Measurements from ENCODE around the gene CCDC73. TPM values are rescaled to one million over a fixed set of nuclear protein-coding genes. Genes with fewer than 3 reads are reported as not detected.

CCDC73 gene
- total RNA-seq, 2 donors from 2014 or later = not detected

DNA sequence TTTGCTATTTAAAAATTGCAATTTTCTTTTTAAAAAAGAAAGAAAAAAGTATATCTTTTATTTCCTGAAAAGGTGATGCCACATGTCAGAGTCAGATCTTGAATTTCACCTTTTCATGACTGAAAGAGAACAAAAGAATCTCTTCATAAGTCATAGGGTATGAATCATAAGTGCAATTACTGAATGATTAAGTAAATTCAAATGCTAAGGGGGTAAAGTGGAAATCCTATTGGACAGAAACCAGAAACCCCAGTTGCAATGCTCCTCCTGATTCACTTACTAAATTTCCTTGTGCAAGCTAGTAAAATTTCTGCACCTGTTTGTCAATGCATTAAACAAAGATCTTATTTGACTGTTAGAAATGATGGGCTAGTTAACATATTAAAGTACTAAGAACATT, 27.1 kb upstream of the CCDC73 start:
- no peak for DNase-seq
- Histone ChIP-seq H3K9ac (ENCODE audit: low read depth in 2 of 2, low read length in 2 of 2) (no peak overlapping the region), H3K9me3 (no peaks in the 10 kb centered on the region), H3K4me3 (no peak overlapping the region), H3K27me3 (no peaks in the 10 kb centered on the region), H3K4me1 (no peaks in the 10 kb centered on the region), H3K36me3 (no peaks in the 10 kb centered on the region), H3K27ac (no peak overlapping the region)
- intact Hi-C loops (cut with DNase I) = no loop called here
- TF ChIP-seq, protein P1, sequence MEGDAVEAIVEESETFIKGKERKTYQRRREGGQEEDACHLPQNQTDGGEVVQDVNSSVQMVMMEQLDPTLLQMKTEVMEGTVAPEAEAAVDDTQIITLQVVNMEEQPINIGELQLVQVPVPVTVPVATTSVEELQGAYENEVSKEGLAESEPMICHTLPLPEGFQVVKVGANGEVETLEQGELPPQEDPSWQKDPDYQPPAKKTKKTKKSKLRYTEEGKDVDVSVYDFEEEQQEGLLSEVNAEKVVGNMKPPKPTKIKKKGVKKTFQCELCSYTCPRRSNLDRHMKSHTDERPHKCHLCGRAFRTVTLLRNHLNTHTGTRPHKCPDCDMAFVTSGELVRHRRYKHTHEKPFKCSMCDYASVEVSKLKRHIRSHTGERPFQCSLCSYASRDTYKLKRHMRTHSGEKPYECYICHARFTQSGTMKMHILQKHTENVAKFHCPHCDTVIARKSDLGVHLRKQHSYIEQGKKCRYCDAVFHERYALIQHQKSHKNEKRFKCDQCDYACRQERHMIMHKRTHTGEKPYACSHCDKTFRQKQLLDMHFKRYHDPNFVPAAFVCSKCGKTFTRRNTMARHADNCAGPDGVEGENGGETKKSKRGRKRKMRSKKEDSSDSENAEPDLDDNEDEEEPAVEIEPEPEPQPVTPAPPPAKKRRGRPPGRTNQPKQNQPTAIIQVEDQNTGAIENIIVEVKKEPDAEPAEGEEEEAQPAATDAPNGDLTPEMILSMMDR (IDR thresholded peaks at IDR 0.05) = no peak

DNA sequence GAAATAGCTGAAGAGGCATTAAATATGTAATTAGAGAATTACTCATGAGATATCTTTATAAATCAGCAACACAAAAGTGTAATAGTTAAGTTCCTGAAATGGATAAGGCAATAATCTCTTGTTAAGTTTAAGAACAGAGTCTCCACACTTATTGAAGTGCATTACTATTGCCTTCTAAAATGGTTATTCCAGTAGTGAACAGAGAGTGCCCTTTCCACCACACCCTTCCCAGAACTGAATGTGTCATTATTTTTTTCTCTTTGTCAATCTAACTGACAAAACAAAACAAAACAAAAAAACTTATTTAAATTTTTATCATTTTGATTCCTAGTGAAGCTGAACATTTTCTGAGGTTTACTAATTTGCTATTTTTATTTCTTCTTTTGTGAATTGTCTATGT, 26.0 kb upstream of the CCDC73 start:
- no peaks in the 10 kb centered on the region for H3K9me3 ChIP-seq
- H3K9ac ChIP-seq (ENCODE audit: low read depth in 2 of 2, low read length in 2 of 2) = no peak overlapping the region
- no peak overlapping the region for H3K4me3 ChIP-seq
- intact Hi-C loops (cut with DNase I) = no loop called here
- no peak for DNase-seq
- no peaks in the 10 kb centered on the region for H3K27me3 ChIP-seq
- TF ChIP-seq, protein P1 (IDR thresholded peaks at IDR 0.05) = no peak
- H3K4me1 ChIP-seq = no peaks in the 10 kb centered on the region
- no peak overlapping the region for H3K27ac ChIP-seq
- no peaks in the 10 kb centered on the region for H3K36me3 ChIP-seq

DNA sequence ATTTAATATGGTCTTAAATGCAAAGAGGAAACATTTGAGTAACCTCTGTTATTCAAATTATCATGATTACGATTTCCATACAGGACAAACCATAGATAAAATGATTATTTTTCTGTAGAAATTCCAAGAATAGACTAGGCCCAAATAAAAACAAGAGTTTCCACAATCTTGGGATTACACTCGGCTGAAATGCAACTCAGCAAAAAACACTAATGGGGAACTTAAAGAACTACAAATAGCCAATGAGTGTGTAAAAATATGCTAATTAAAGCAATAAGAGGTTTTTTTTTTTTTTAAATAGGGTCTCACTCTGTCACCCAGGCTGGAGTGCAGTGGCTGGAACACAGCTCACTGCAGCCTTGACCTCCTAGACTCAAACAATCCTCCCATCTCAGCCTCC, 24.7 kb upstream of the CCDC73 start:
- no peak overlapping the region for H3K27ac ChIP-seq

DNA sequence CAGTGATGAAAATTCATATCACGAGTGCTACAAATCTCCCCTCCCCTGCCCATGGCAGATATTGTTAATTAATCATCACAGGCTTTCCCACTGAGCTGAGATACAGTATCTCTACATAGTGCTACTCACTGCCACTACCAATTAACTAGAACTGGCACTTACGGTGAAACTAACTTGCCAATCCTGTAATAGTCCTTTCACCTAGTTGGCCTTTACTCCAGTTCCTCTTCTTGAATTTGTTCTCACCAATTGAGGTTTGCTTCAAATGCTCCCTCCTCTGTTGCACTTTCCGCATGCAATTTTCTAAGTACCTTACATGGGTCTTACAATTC, 23.4 kb upstream of the CCDC73 start:
- no peak overlapping the region for H3K9ac ChIP-seq (ENCODE audit: low read depth in 2 of 2, low read length in 2 of 2)

More for the DNA sequence above, 24.7 kb upstream of the CCDC73 start:
- DNase-seq = no peak
- Histone ChIP-seq H3K4me1 (no peaks in the 10 kb centered on the region), H3K27me3 (no peaks in the 10 kb centered on the region), H3K9ac (ENCODE audit: low read depth in 2 of 2, low read length in 2 of 2) (no peak overlapping the region), H3K36me3 (no peaks in the 10 kb centered on the region), H3K9me3 (no peaks in the 10 kb centered on the region), H3K4me3 (no peak overlapping the region)
- TF ChIP-seq, protein P1 (IDR thresholded peaks at IDR 0.05) = no peak
- intact Hi-C loops (cut with DNase I) = loop anchor here (10.0 kb wide), 1 partner anchor 246 kb away; no protein-coding TSS in a partner anchor

DNA sequence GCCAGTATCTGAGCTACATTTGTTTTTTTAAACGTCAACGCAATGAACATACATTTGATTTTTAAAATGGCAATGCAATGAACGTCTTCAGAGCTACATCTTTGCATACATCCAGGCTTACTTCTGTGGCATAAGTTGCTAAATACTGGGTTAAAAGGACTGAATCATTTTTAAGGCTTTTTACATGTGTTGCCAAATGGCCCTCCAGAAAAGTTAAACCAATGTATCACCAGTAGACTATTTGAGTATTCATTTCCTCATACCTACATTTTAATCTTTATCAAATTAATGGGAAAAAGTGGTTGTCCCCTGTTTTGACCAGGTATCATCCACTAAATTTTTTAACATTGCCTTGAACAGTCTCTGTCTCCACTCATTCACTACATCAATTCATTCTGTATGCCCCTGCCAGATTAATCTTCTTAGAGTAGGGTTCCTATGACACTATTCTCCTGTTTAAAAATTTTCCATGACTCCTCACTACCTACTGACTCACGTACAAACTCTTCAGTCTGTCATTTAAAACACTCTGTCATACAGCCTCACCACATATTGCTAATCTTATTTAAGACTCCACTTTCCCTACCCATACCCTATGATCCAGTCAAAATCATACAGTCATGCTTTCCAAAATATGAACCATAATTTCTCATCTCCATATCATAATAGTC, 22.9 kb upstream of the CCDC73 start:
- DNase-seq = no peak
- Histone ChIP-seq H3K9me3 (no peaks in the 10 kb centered on the region), H3K36me3 (no peaks in the 10 kb centered on the region), H3K4me3 (no peak overlapping the region), H3K4me1 (no peaks in the 10 kb centered on the region), H3K27ac (no peak overlapping the region), H3K9ac (ENCODE audit: low read depth in 2 of 2, low read length in 2 of 2) (no peak overlapping the region), H3K27me3 (no peaks in the 10 kb centered on the region)
- TF ChIP-seq, protein P1 (IDR thresholded peaks at IDR 0.05) = no peak
- intact Hi-C loops (cut with DNase I) = loop anchor here (10.0 kb wide), 1 partner anchor 247 kb away; no protein-coding TSS in a partner anchor

More for the DNA sequence above, 23.4 kb upstream of the CCDC73 start:
- intact Hi-C loops (cut with DNase I) = loop anchor here (10.0 kb wide), 1 partner anchor 247 kb away; no protein-coding TSS in a partner anchor
- Histone ChIP-seq H3K27me3 (no peaks in the 10 kb centered on the region), H3K4me1 (no peaks in the 10 kb centered on the region), H3K27ac (no peak overlapping the region), H3K4me3 (no peak overlapping the region), H3K36me3 (no peaks in the 10 kb centered on the region), H3K9me3 (no peaks in the 10 kb centered on the region)
- TF ChIP-seq, protein P1 (IDR thresholded peaks at IDR 0.05) = no peak
- DNase-seq = no peak

Data from colonic mucosa (tissue), 4 donors.